ENCODE measurements around the gene AGO4.

DNA sequence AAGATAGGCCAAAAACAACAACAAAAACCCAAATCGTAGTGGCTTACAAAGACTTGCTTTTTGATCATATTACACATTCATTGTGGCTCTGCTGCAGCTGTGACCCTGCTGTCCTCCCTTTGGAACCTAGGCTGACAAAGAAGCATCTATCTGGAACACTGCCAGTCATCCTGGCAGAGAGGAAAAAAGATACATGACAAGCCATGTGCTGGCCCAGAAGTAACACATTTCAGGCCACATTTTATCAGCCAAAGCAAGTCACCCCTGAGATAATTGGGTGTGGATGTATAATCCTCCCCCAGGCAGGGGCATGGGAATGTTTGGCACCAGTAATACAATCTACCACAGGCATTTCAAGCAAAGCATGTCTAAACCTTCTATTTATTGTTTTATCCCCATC lies 38.0 kb downstream of the AGO4 start:
- TF ChIP-seq, protein P1, sequence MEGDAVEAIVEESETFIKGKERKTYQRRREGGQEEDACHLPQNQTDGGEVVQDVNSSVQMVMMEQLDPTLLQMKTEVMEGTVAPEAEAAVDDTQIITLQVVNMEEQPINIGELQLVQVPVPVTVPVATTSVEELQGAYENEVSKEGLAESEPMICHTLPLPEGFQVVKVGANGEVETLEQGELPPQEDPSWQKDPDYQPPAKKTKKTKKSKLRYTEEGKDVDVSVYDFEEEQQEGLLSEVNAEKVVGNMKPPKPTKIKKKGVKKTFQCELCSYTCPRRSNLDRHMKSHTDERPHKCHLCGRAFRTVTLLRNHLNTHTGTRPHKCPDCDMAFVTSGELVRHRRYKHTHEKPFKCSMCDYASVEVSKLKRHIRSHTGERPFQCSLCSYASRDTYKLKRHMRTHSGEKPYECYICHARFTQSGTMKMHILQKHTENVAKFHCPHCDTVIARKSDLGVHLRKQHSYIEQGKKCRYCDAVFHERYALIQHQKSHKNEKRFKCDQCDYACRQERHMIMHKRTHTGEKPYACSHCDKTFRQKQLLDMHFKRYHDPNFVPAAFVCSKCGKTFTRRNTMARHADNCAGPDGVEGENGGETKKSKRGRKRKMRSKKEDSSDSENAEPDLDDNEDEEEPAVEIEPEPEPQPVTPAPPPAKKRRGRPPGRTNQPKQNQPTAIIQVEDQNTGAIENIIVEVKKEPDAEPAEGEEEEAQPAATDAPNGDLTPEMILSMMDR (IDR thresholded peaks at IDR 0.05; ENCODE audit: low read length): no peak
- TF ChIP-seq EZH2 (optimal IDR thresholded peaks at IDR 0.05; ENCODE audit: low read depth, low read length) (no peak), EZH2phosphoT487 (IDR thresholded peaks at IDR 0.05; ENCODE audit: low read length) (no peak)
